ENCODE data around the gene PEA15.

Gene PEA15

GRCh38 chr1:160205242-160206035 lies at the start of gene PEA15:
Gene PEA15, plus strand, starts transcription at chr1:160205384. Its CDS starts 6,161 bp downstream, at chr1:160211545.
- DNase-seq: peak; percentile 29

GRCh38 chr1:160156361-160156760 lies 48.8 kb upstream of the PEA15 start:
- no peak for DNase-seq

DNA sequence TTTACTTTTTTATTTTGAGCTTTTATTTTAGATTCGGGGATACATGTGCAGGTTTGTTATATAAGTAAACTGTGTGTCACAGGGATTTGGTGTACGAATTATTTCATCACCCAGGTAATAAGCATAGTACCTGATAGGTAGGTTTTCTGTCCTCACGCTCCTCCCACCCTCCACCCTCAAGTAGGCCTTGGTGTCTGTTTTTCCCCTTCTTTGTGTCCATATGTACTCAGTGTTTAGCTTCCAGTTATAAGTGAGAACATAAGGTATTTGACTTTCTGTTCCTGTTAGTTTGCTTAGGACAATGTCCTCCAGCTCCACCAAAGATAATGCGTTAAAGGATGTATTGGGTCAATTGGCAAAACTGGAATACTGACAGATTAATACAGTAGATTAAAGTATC lies 48.0 kb upstream of the PEA15 start:
- DNase-seq: no peak

- no peak for DNase-seq
These were observed 47.2 kb upstream of the PEA15 start for GRCh38 chr1:160158031-160158430.

GRCh38 chr1:160158534-160158933 lies 46.6 kb upstream of the PEA15 start:
- DNase-seq: no peak

DNA sequence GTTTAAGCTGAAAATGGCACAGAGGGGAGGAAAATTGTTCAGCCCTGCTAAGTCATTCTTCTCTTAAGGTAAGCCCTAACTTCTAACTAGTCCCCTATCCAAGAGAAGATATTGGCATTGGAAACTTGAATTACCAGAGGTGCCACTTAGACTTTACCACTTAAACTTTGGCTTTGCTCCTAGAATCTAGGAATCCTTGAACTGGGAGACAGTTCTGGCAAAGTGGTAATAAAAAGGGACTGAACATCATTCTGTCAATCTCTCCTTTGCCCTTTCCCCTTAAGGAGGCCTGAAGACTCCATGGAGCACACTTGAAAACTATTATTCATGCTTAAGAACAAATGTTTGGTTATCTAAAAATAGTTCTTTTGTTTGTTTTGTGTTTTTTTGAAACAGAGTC lies 45.3 kb upstream of the PEA15 start:
- DNase-seq: no peak

DNA sequence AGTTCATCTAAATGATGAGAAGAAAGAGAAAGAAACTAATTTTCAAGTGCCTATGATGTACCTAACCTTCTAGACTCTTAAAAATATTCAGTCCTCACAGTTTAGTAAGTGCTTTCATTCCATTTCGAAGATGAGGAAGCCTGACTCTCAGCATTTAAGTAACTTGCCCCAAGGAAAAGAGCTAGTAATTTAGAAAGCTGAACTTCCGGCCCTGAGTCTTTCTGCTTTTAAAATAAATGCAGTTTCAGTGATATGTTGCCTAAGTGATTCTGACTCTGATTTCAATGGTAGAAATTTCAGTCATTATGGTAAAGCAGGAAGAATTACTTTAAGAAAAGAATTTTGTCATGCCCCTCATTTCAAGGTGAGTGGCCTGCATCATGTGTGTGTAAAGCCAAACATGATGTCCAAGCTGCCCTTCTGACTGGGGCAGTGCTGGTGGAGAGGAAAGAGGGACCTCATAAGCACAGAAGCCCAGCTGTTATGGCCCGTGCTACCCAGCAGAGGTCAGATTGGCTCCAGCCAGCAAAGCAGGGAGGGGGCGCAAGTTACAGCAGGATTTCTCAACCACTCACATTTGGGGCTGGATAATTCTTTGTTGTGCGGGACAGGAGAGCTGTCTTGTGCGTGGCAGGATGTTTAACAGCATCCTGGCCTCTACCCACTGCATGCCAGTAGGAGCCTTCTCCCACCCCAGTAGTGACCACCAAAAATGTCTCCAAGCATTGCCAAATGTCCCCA lies 43.0 kb upstream of the PEA15 start:
- no peak for DNase-seq

- no peak for DNase-seq
These were observed 42.3 kb upstream of the PEA15 start for GRCh38 chr1:160162931-160163330.

DNA sequence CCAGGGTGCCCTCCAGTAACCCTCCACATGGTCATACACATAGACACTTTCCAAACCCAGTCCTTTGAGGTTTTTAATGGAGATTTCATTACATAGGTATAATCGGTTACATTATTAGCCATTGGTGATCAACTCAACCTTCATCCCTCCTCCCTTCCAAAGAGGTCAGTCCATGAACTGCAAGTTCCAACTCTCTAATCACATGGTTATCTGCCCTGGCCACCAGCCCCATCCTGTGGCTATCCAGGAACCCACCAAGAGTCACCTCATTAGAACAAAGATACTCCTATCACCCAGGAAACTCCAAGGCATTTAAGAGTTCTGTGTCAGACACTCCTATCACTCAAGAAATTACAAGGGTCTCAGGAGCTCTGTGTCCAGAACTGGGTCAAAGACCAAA lies 41.6 kb upstream of the PEA15 start:
- DNase-seq: no peak

DNA sequence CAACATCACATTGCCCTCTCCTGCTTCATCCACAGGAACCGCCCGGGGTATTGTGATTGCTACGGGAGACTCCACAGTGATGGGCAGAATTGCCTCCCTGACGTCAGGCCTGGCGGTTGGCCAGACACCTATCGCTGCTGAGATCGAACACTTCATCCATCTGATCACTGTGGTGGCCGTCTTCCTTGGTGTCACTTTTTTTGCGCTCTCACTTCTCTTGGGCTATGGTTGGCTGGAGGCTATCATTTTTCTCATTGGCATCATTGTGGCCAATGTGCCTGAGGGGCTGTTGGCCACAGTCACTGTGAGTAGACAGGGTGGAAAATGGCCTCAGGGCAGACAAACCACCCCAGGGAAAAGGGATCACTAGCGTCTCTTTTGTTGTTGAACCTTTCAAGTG lies 41.1 kb upstream of the PEA15 start:
- DNase-seq: no peak

- no peak for DNase-seq
These were observed 38.9 kb upstream of the PEA15 start for GRCh38 chr1:160166166-160166868.

DNA sequence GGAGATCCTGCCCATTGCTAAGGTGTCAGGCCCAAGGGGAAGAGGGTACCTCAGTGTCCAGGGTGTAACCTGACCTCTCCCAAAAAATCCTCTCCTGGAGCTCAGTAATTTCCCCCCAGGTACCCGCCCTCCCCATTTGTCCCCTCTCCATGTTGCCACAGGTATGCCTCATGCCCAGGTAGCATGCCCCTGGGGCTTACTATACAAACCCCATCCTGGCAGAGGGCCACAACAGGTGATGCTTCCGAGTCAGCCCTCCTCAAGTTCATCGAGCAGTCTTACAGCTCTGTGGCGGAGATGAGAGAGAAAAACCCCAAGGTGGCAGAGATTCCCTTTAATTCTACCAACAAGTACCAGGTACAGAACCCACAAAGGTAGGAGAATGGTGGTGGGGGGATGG lies 38.1 kb upstream of the PEA15 start:
- DNase-seq: no peak

GRCh38 chr1:160167580-160167979 lies 37.6 kb upstream of the PEA15 start:
- DNase-seq: no peak

GRCh38 chr1:160168016-160168415 lies 37.2 kb upstream of the PEA15 start:
- no peak for DNase-seq

GRCh38 chr1:160168609-160169369 lies 36.4 kb upstream of the PEA15 start:
- no peak for DNase-seq

- DNase-seq: no peak
These were observed 35.4 kb upstream of the PEA15 start for GRCh38 chr1:160169553-160170399.

DNA sequence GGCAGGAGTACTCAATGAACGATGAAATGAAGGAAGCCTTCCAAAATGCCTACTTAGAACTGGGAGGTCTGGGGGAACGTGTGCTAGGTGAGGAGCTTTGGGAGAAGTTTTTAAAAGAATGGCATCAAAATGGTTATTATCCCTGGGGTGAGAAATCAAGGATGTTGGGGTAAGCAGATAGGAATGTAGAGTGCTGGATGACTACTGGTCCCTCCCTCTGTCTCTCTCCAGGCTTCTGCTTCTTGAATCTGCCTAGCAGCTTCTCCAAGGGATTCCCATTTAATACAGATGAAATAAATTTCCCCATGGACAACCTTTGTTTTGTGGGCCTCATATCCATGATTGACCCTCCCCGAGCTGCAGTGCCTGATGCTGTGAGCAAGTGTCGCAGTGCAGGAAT lies 33.8 kb upstream of the PEA15 start:
- no peak for DNase-seq

- no peak for DNase-seq
These were observed 33.2 kb upstream of the PEA15 start for GRCh38 chr1:160171980-160172379.

DNA sequence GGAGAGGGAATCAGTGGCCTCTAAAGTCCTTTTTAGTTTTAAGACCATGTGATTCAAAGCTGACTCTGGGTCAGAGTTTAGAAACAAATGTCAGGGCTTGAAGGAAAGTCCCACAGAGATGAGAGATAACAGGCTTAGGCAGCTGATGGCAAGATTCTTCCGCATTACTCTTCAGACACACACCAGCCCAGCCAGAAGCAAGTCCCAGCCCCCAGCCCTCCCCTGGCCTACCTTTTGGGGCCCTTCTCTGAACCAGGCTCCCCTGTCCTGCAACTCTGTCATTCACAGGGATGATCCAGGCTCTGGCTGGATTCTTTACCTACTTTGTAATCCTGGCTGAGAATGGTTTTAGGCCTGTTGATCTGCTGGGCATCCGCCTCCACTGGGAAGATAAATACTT lies 28.0 kb upstream of the PEA15 start:
- no peak for DNase-seq

GRCh38 chr1:160177667-160178066 lies 27.5 kb upstream of the PEA15 start:
- DNase-seq: no peak

GRCh38 chr1:160178731-160179130 lies 26.5 kb upstream of the PEA15 start:
- no peak for DNase-seq

DNA sequence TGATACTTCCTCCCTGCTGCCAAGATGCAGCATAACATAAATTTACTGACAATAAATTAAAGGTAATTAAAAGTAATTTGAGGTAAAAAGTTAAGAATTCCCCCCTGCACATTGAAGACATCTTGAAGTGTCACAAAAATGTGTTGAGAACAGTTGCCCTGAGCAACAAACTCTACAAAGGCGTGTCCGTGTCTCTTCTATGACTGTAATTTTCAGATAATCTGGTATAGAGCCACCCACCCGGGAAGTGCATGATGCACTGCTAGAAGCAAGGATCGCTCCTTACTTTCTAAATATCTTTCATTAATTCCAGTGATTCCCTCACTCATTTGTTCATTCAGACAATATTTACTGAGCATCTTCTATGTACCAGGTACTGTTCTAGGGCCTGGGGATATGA lies 25.8 kb upstream of the PEA15 start:
- no peak for DNase-seq
